Measurements from ENCODE around the gene PIP5K1C. TPM values are rescaled to one million over a fixed set of nuclear protein-coding genes. Genes with fewer than 3 reads are reported as not detected.

The PIP5K1C gene
- total RNA-seq, 1 experiment from 2014 or later: 24.5 TPM

GRCh38 chr19:3620817-3621547 lies 79.3 kb downstream of the PIP5K1C start:
- POLR2A ChIA-PET: no interaction called here
- no peaks in the 10 kb centered on the region for H3K27me3 ChIP-seq (replicated peaks; ENCODE audit: control insufficient read depth, insufficient read depth, low read length)
- BruUV-seq (replicated peaks): no TSS peak
- Mint-ChIP-seq H3K4me1 (ENCODE audit: low read depth, unreplicated experiment) (peaks cover 7% of the 10 kb centered on the region), H3K27me3 (ENCODE audit: insufficient read depth, unreplicated experiment) (no peaks in the 10 kb centered on the region), H3K27ac (ENCODE audit: unreplicated experiment) (no peak overlapping the region), H3K4me3 (ENCODE audit: unreplicated experiment) (no peak overlapping the region), H3K9me3 (ENCODE audit: unreplicated experiment) (no peaks in the 10 kb centered on the region), H3K36me3 (ENCODE audit: insufficient read depth, unreplicated experiment) (peaks cover 14% of the 10 kb centered on the region)
- H3K36me3 ChIP-seq (ENCODE audit: control insufficient read depth, insufficient read depth, low read length): no peaks in the 10 kb centered on the region; the same call in 1 of the 2 replicates
- CTCF ChIA-PET: no interaction called here
- intact Hi-C loops (cut with micrococcal nuclease; ENCODE audit: unreplicated experiment): loop anchor here (10.0 kb wide), 1 partner anchor 66 kb away; the partner anchor contains the start of gene MFSD12
- H3K4me3 ChIP-seq (ENCODE audit: low read depth, low read length): no peak overlapping the region
- DNase-seq: no peak
- no peaks in the 10 kb centered on the region for H3K4me1 ChIP-seq
- H3K9me3 ChIP-seq: no peaks in the 10 kb centered on the region
- no peak for TF ChIP-seq CTCF (IDR thresholded peaks at IDR 0.05; ENCODE audit: insufficient read depth in 1 of 2, low read depth in 1 of 2, low read length in 1 of 2, severe bottlenecking in 1 of 2, unreplicated experiment in 1 of 2)

GRCh38 chr19:3620145-3620816 lies 80.0 kb downstream of the PIP5K1C start:
- intact Hi-C loops (cut with micrococcal nuclease; ENCODE audit: unreplicated experiment): loop anchor here (10.0 kb wide), 1 partner anchor 65 kb away; the partner anchor contains the start of gene MFSD12
- no TSS peak for BruUV-seq (replicated peaks)

More at GRCh38 chr19:3620145-3620816, 80.0 kb downstream of the PIP5K1C start:
- Mint-ChIP-seq H3K36me3 (ENCODE audit: insufficient read depth, unreplicated experiment) (peaks cover 14% of the 10 kb centered on the region), H3K4me3 (ENCODE audit: unreplicated experiment) (no peak overlapping the region), H3K27me3 (ENCODE audit: insufficient read depth, unreplicated experiment) (no peaks in the 10 kb centered on the region), H3K4me1 (ENCODE audit: low read depth, unreplicated experiment) (peaks cover 7% of the 10 kb centered on the region), H3K9me3 (ENCODE audit: unreplicated experiment) (no peaks in the 10 kb centered on the region), H3K27ac (ENCODE audit: unreplicated experiment) (no peak overlapping the region)
- no peaks in the 10 kb centered on the region for H3K9me3 ChIP-seq
- no peak for TF ChIP-seq CTCF (IDR thresholded peaks at IDR 0.05; ENCODE audit: insufficient read depth in 1 of 2, low read depth in 1 of 2, low read length in 1 of 2, severe bottlenecking in 1 of 2, unreplicated experiment in 1 of 2)
- no peaks in the 10 kb centered on the region for H3K4me1 ChIP-seq
- no peak for DNase-seq
- H3K36me3 ChIP-seq (ENCODE audit: control insufficient read depth, insufficient read depth, low read length): no peaks in the 10 kb centered on the region; the same call in 1 of the 2 replicates
- H3K27me3 ChIP-seq (replicated peaks; ENCODE audit: control insufficient read depth, insufficient read depth, low read length): no peaks in the 10 kb centered on the region
- ChIA-PET CTCF (no interaction called here), POLR2A (no interaction called here)
- H3K4me3 ChIP-seq (ENCODE audit: low read depth, low read length): no peak overlapping the region
